ENCODE results near the gene HSPA2.

Gene HSPA2

DNA sequence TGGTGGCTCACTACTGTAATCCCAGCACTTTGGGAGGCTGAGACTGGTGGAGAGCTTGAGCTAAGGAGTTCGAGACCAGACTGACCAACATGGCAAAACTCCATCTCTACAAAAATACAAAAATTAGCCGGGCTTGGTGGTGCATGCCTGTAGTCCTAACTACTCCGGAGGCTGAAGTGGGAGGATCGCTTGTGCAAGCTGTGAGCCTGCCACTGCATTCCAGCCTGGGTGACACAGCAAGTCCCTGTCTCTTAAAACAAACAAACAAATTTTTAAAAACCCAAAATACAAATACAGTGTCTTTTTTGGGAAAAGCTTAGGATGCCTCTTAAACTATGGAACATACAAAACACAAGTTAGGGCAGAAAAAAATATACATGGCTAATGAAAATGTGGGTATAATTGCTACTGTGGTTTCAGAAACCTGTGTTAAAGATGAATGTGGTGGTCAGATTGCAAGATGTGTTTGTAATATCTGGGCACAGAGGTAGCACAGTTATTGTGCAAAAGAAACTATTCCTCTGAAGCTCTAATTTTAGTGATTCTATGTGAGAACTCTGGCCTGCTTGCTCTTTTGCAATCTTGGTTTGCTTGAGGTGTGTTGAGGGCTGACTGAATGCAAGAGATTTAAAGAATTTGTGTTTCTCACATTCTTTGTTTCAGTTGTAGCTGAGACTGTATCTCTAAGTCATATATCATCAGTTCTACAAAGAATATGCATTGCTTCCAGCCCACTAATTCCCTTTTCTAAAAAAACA lies 3.9 kb upstream of the HSPA2 start:
- DNase-seq: no peak
- Histone ChIP-seq H3K4me3 (ENCODE audit: low read depth, low read length) (no peak overlapping the region), H3K36me3 (replicated peaks) (no peaks in the 10 kb centered on the region), H3K27ac (no peak overlapping the region), H3K27me3 (replicated peaks) (peaks cover 2% of the 10 kb centered on the region)
- in situ Hi-C loops (cut with HindIII; ENCODE audit: low pct_ligation_motif_present, low sequenced_read_pairs): no loop called here
- TF ChIP-seq, protein P1, sequence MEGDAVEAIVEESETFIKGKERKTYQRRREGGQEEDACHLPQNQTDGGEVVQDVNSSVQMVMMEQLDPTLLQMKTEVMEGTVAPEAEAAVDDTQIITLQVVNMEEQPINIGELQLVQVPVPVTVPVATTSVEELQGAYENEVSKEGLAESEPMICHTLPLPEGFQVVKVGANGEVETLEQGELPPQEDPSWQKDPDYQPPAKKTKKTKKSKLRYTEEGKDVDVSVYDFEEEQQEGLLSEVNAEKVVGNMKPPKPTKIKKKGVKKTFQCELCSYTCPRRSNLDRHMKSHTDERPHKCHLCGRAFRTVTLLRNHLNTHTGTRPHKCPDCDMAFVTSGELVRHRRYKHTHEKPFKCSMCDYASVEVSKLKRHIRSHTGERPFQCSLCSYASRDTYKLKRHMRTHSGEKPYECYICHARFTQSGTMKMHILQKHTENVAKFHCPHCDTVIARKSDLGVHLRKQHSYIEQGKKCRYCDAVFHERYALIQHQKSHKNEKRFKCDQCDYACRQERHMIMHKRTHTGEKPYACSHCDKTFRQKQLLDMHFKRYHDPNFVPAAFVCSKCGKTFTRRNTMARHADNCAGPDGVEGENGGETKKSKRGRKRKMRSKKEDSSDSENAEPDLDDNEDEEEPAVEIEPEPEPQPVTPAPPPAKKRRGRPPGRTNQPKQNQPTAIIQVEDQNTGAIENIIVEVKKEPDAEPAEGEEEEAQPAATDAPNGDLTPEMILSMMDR (IDR thresholded peaks at IDR 0.05; ENCODE audit: low read depth, low read length, missing control alignments): no peak

DNA sequence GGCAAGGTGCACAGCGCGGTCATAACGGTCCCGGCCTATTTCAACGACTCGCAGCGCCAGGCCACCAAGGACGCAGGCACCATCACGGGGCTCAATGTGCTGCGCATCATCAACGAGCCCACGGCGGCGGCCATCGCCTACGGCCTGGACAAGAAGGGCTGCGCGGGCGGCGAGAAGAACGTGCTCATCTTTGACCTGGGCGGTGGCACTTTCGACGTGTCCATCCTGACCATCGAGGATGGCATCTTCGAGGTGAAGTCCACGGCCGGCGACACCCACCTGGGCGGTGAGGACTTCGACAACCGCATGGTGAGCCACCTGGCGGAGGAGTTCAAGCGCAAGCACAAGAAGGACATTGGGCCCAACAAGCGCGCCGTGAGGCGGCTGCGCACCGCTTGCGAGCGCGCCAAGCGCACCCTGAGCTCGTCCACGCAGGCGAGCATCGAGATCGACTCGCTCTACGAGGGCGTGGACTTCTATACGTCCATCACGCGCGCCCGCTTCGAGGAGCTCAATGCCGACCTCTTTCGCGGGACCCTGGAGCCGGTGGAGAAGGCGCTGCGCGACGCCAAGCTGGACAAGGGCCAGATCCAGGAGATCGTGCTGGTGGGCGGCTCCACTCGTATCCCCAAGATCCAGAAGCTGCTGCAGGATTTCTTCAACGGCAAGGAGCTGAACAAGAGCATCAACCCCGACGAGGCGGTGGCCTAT lies 875 bp downstream of the HSPA2 start:
- no peaks in the 10 kb centered on the region for H3K36me3 ChIP-seq (replicated peaks)
- DNase-seq: no peak
- H3K4me3 ChIP-seq (ENCODE audit: low read depth, low read length): peak overlapping the region; percentile 15
- in situ Hi-C loops (cut with HindIII; ENCODE audit: low pct_ligation_motif_present, low sequenced_read_pairs): no loop called here
- TF ChIP-seq, protein P1 (IDR thresholded peaks at IDR 0.05; ENCODE audit: low read depth, low read length, missing control alignments): no peak
- H3K27me3 ChIP-seq (replicated peaks): peaks cover 4% of the 10 kb centered on the region
- no peak overlapping the region for H3K27ac ChIP-seq

DNA sequence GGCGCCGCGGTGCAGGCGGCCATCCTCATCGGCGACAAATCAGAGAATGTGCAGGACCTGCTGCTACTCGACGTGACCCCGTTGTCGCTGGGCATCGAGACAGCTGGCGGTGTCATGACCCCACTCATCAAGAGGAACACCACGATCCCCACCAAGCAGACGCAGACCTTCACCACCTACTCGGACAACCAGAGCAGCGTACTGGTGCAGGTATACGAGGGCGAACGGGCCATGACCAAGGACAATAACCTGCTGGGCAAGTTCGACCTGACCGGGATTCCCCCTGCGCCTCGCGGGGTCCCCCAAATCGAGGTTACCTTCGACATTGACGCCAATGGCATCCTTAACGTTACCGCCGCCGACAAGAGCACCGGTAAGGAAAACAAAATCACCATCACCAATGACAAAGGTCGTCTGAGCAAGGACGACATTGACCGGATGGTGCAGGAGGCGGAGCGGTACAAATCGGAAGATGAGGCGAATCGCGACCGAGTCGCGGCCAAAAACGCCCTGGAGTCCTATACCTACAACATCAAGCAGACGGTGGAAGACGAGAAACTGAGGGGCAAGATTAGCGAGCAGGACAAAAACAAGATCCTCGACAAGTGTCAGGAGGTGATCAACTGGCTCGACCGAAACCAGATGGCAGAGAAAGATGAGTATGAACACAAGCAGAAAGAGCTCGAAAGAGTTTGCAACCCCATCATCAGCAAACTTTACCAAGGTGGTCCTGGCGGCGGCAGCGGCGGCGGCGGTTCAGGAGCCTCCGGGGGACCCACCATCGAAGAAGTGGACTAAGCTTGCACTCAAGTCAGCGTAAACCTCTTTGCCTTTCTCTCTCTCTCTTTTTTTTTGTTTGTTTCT lies 1.7 kb downstream of the HSPA2 start:
- Histone ChIP-seq H3K36me3 (replicated peaks) (no peaks in the 10 kb centered on the region), H3K4me3 (ENCODE audit: low read depth, low read length) (peak overlapping the region; percentile 12), H3K27ac (no peak overlapping the region), H3K27me3 (replicated peaks) (peaks cover 4% of the 10 kb centered on the region)
- TF ChIP-seq, protein P1 (IDR thresholded peaks at IDR 0.05; ENCODE audit: low read depth, low read length, missing control alignments): no peak
- in situ Hi-C loops (cut with HindIII; ENCODE audit: low pct_ligation_motif_present, low sequenced_read_pairs): no loop called here
- no peak for DNase-seq

DNA sequence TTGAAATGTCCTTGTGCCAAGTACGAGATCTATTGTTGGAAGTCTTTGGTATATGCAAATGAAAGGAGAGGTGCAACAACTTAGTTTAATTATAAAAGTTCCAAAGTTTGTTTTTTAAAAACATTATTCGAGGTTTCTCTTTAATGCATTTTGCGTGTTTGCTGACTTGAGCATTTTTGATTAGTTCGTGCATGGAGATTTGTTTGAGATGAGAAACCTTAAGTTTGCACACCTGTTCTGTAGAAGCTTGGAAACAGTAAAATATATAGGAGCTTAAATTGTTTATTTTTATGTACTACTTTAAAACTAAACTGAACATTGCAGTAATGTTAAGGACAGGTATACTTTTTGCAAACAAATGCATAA lies 2.3 kb downstream of the HSPA2 start:
- DNase-seq: no peak
- H3K4me3 ChIP-seq (ENCODE audit: low read depth, low read length): peak overlapping the region; percentile 12

DNA sequence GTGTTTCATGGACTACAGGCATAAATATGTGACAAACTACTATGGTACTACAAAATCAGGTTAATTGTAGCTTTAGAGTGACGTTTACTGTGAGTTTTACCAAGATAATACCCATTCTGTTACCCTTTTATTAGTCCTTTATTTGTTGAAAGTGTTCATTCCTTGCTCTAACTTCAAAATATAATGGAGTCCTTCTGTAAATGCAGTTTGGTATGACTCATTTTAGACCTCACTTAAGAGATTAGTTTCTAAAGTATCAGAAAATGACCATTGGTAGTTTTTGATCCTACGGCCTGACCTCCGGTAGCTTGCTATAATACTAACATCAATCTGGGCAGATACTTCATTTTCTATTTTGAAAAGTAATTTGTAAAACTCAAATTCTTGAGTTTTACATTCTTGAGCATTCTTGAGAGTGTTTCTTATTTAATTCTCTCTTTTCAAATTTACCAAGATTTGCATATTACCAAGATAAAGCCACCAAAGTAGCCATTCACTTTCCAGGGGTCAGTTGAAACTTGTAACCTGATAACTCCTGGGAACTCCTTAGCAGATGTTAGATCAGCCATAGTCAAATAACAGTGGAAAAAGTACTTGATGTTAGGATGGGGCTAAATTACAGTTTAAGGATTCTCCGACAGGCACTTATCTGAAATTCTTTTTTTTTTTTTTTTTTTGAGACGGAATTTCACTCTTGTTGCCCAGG lies 4.2 kb downstream of the HSPA2 start:
- Histone ChIP-seq H3K4me3 (ENCODE audit: low read depth, low read length) (no peak overlapping the region), H3K27ac (no peak overlapping the region), H3K27me3 (replicated peaks) (peaks cover 4% of the 10 kb centered on the region), H3K36me3 (replicated peaks) (no peaks in the 10 kb centered on the region)
- DNase-seq: no peak
- TF ChIP-seq, protein P1 (IDR thresholded peaks at IDR 0.05; ENCODE audit: low read depth, low read length, missing control alignments): no peak
- in situ Hi-C loops (cut with HindIII; ENCODE audit: low pct_ligation_motif_present, low sequenced_read_pairs): no loop called here

More for the DNA sequence above, 2.3 kb downstream of the HSPA2 start:
- no peaks in the 10 kb centered on the region for H3K36me3 ChIP-seq (replicated peaks)
- TF ChIP-seq, protein P1 (IDR thresholded peaks at IDR 0.05; ENCODE audit: low read depth, low read length, missing control alignments): no peak
- in situ Hi-C loops (cut with HindIII; ENCODE audit: low pct_ligation_motif_present, low sequenced_read_pairs): no loop called here
- peaks cover 4% of the 10 kb centered on the region for H3K27me3 ChIP-seq (replicated peaks)
- H3K27ac ChIP-seq: no peak overlapping the region
